K562 (cell line): ENCODE results near the gene SIGMAR1. TPM values are rescaled to one million over a fixed set of nuclear protein-coding genes. Genes with fewer than 3 reads are reported as not detected.

Experiments
- CBFA2T2 ChIP-seq: fragments of 450-650 bp; conservative IDR thresholded peaks from 2 replicates; pipeline ENCODE4 v1.6.1; 2017; ENCODE audit warnings: mild to moderate bottlenecking
- CTBP1 ChIP-seq: fragments of 450-650 bp; IDR thresholded peaks from 2 replicates; pipeline ENCODE4 v1.6.1; 2016; ENCODE audit warnings: borderline replicate concordance
- E2F6 ChIP-seq, 2 experiments: IDR thresholded peaks; 2 replicates each; pipeline ENCODE4 v1.6.1; 2011; ENCODE audit warnings: borderline replicate concordance in 1 of 2, control low read depth in 1 of 2, low read depth in 1 of 2, low read length in 1 of 2, mild to moderate bottlenecking in 1 of 2, mixed read lengths in 1 of 2, moderate library complexity in 1 of 2; ENCODE audit not compliant: insufficient read depth in 1 of 2, insufficient read length in 1 of 2, poor library complexity in 1 of 2, severe bottlenecking in 1 of 2; ENCODE audit errors: extremely low read depth in 1 of 2
- E2F8 ChIP-seq: fragments of 450-650 bp; IDR thresholded peaks from 2 replicates; pipeline ENCODE4 v1.7.1; 2018; ENCODE audit warnings: mild to moderate bottlenecking, low read depth; ENCODE audit not compliant: partially characterized antibody
- KDM2B ChIP-seq: fragments of 250-450 bp; sonication (Bioruptor Pico); IDR thresholded peaks from 2 replicates; pipeline ENCODE4 v1.8.0; 2021; ENCODE audit warnings: mild to moderate bottlenecking, moderate library complexity
- MBD1 ChIP-seq: fragments of 250-450 bp; sonication (Bioruptor Pico); IDR thresholded peaks from 2 replicates; pipeline ENCODE4 v1.8.0; 2022; ENCODE audit warnings: inconsistent platforms
- MEIS2 ChIP-seq: fragments of 450-650 bp; IDR thresholded peaks from 2 replicates; pipeline ENCODE4 v1.6.1; 2014; ENCODE audit warnings: mild to moderate bottlenecking; ENCODE audit not compliant: partially characterized antibody
- PHF20 ChIP-seq: fragments of 450-650 bp; IDR thresholded peaks from 2 replicates; pipeline ENCODE4 v1.6.1; 2018; ENCODE audit not compliant: partially characterized antibody
- ZNF146 ChIP-seq: IDR thresholded peaks from one replicate; pipeline ENCODE4 v1.6.1; 2018; ENCODE audit warnings: missing compliant biosample characterization; ENCODE audit not compliant: unreplicated experiment
- ZNF717 ChIP-seq: fragments of 250-450 bp; sonication (Bioruptor Pico); IDR thresholded peaks from 2 replicates; pipeline ENCODE4 v1.5.0; 2021
- polyA plus RNA-seq, 8 experiments: library from polyadenylated mRNA; depleted of rRNA in 4 of 8; stranded (reverse) in 5 of 8; unstranded in 3 of 8; fragments of >200 nt; fragmentation: Nextera tagmentation in 2 of 8; fragmentation: Illumina TruSeq in 1 of 8; extraction: Ambion mirVana in 2 of 8; extraction: Trizol in 1 of 8; gene quantifications; 2 replicates each; pipeline versions ENCODE4 v1.2.1 to v1.2.3, GENCODE V29; 2011 to 2014; ENCODE audit warnings: inconsistent platforms in 1 of 8, missing spikeins in 1 of 8
- total RNA-seq, 7 experiments: library from RNA; depleted of rRNA in 6 of 7; stranded (reverse); fragments of >200 nt in 6 of 7; fragmentation: Illumina TruSeq in 2 of 7; extraction: Trizol in 2 of 7; gene quantifications; 2 replicates each; pipeline versions ENCODE4 v1.2.1 to v1.2.3, GENCODE V29; 2011 to 2021; ENCODE audit warnings: low replicate concordance in 1 of 7
- TF ChIP-seq, protein P1 (sequence below): sonication (generic); formaldehyde crosslinking; IDR thresholded peaks from 2 replicates; pipeline ENCODE4 v1.8.0; 2022; ENCODE audit warnings: missing genetic modification reagents, mild to moderate bottlenecking, moderate library complexity, borderline replicate concordance

The SIGMAR1 gene
- total and polyA plus RNA-seq, 9 of the 15 experiments (the other 6 are each of a cell fraction or from before 2014, with no cell fraction given), result 6.9 to 80.0 (median 35.2) TPM

GRCh38 chr9:34620061-34620994, 17.3 kb downstream of the SIGMAR1 start, which contains the start of gene DCTN3 (continued):
- TF ChIP-seq PHF20 (peak; percentile 84), MBD1 (CRISPR knock-in tag) (no peak), ZNF717 (CRISPR knock-in tag) (no peak), CTBP1 (peak; percentile 47; the same call in 1 of the 2 replicates), ZNF146 (CRISPR knock-in tag) (no peak), MEIS2 (peak; percentile 78), E2F8 (peak; percentile 31), CBFA2T2 (no peak), KDM2B (CRISPR knock-in tag) (no peak), E2F6 (IDR thresholded peaks at IDR 0.05; ENCODE audit: borderline replicate concordance in 1 of 2, extremely low read depth in 1 of 2, insufficient read depth in 1 of 2, insufficient read length in 1 of 2, low read depth in 1 of 2, low read length in 1 of 2, poor library complexity in 1 of 2, severe bottlenecking in 1 of 2) (peak in 1 of 2 experiments; percentile 21)
- TF ChIP-seq, protein P1, sequence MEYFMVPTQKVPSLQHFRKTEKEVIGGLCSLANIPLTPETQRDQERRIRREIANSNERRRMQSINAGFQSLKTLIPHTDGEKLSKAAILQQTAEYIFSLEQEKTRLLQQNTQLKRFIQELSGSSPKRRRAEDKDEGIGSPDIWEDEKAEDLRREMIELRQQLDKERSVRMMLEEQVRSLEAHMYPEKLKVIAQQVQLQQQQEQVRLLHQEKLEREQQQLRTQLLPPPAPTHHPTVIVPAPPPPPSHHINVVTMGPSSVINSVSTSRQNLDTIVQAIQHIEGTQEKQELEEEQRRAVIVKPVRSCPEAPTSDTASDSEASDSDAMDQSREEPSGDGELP (CRISPR knock-in tag), result peak; percentile 44; the same call in 1 of the 2 replicates
